GM11168 (cell line): ENCODE results near the gene SAMD4A.

Experiments
- in situ Hi-C: fragments of 300-500 bp; cut with MboI; formaldehyde crosslinking; loops from one replicate; pipeline ENCODE4 v1.12.0; 2022; ENCODE audit warnings: low sequenced_read_pairs; ENCODE audit not compliant: unreplicated experiment

The SAMD4A gene

GRCh38 chr14:54564868-54565784 is 1.8 kb upstream of the SAMD4A start:
- in situ Hi-C loops, result no loop called here

GRCh38 chr14:54565785-54566409 is 1.0 kb upstream of the SAMD4A start:
- in situ Hi-C loops, result no loop called here

- in situ Hi-C loops, result no loop called here
These were observed 303 bp downstream of the SAMD4A start for GRCh38 chr14:54567224-54567638.

GRCh38 chr14:54567639-54568561 is 972 bp downstream of the SAMD4A start:
- in situ Hi-C loops, result no loop called here

GRCh38 chr14:54568821-54569595 is 2.1 kb downstream of the SAMD4A start:
- in situ Hi-C loops, result no loop called here

GRCh38 chr14:54570047-54570446 is 3.1 kb downstream of the SAMD4A start:
- in situ Hi-C loops, result loop anchor here (10.0 kb wide), 1 partner anchor 115 kb away; no protein-coding TSS in a partner anchor

GRCh38 chr14:54570631-54571415 is 3.9 kb downstream of the SAMD4A start:
- in situ Hi-C loops, result loop anchor here (10.0 kb wide), 1 partner anchor 114 kb away; no protein-coding TSS in a partner anchor

GRCh38 chr14:54572316-54572715 is 5.4 kb downstream of the SAMD4A start:
- in situ Hi-C loops, result loop anchor here (10.0 kb wide), 1 partner anchor 112 kb away; no protein-coding TSS in a partner anchor

- in situ Hi-C loops, result loop anchor here (10.0 kb wide), 1 partner anchor 110 kb away; no protein-coding TSS in a partner anchor
These were observed 7.6 kb downstream of the SAMD4A start for GRCh38 chr14:54574528-54574927.

- in situ Hi-C loops, result loop anchor here (10.0 kb wide), 1 partner anchor 107 kb away; no protein-coding TSS in a partner anchor
These were observed 10.6 kb downstream of the SAMD4A start for GRCh38 chr14:54577494-54577893.

- in situ Hi-C loops, result loop anchor here (10.0 kb wide), 1 partner anchor 107 kb away; no protein-coding TSS in a partner anchor
These were observed 11.0 kb downstream of the SAMD4A start for GRCh38 chr14:54577977-54578376.

- in situ Hi-C loops, result loop anchor here (10.0 kb wide), 1 partner anchor 105 kb away; no protein-coding TSS in a partner anchor
These were observed 12.7 kb downstream of the SAMD4A start for GRCh38 chr14:54579621-54580020.

- in situ Hi-C loops, result no loop called here
These were observed 14.0 kb downstream of the SAMD4A start for GRCh38 chr14:54580933-54581332.

GRCh38 chr14:54582334-54582733 is 15.4 kb downstream of the SAMD4A start:
- in situ Hi-C loops, result no loop called here

- in situ Hi-C loops, result no loop called here
These were observed 17.2 kb downstream of the SAMD4A start for GRCh38 chr14:54584097-54584496.

GRCh38 chr14:54585214-54585613 is 18.3 kb downstream of the SAMD4A start:
- in situ Hi-C loops, result no loop called here

GRCh38 chr14:54589076-54589475 is 22.1 kb downstream of the SAMD4A start:
- in situ Hi-C loops, result no loop called here

- in situ Hi-C loops, result no loop called here
These were observed 22.9 kb downstream of the SAMD4A start for GRCh38 chr14:54589843-54590242.
